Esophagus muscularis mucosa (tissue), 4 donors: ENCODE measurements around the gene RCCD1.

Source experiments
- EP300 ChIP-seq: sonication (generic); formaldehyde crosslinking; IDR thresholded peaks from one replicate; pipeline ENCODE4 v1.6.1; 2017; ENCODE audit warnings: antibody characterized with exemption
- POLR2A ChIP-seq: fragments of 450-650 bp; IDR thresholded peaks from one replicate; pipeline ENCODE4 v1.6.1; 2017; ENCODE audit warnings: antibody characterized with exemption, moderate library complexity, mild to moderate bottlenecking, low read depth
- POLR2AphosphoS5 ChIP-seq, 2 donors: sonication (generic); formaldehyde crosslinking; IDR thresholded peaks; one replicate each; pipeline ENCODE4 v1.6.1; 2017; ENCODE audit warnings: antibody characterized with exemption in 2 of 2
- TF ChIP-seq, protein P1 (sequence below), 3 experiments: fragments of 200-600 bp in 2 of 3; fragments of 450-650 bp in 1 of 3; sonication (generic) in 2 of 3; IDR thresholded peaks; one replicate each; pipeline ENCODE4 v1.5.1; 2017 to 2019; ENCODE audit warnings: antibody characterized with exemption in 3 of 3, mild to moderate bottlenecking in 2 of 3, moderate library complexity in 1 of 3

DNA sequence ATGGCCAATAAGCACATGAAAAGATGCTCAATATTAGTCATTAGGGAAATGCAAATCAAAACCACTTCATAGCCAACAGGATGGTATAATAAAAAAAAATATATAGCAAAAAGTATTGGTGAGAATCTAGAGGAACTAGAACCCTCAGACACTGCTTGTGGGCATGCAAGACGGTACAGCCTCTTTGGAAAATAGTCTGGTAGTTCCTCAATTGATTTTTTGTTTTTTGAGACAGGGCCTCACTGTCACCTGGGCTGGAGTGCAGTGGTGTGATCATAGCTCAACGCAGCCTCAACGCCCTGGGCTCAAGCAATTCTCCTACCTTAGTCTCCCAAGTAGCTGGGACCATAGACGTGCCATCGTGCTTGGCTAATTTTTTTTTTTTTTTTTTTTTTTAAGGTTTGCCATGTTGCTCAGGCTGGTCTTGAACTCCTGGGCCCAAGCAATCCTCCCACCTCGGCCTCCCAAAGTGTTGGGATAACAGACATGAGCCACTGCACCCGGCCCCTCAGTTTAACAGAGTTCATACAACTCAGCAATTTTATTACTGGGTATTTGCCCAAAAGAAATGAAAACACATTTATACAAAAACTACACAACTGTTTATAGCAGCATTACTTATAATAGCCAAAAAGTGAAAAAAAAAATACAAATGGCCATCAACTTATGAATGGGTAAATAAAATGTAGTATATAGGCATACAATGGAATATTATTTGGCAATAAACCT is 34.5 kb downstream of the RCCD1 start:
- TF ChIP-seq EP300 (no peak), POLR2AphosphoS5 (IDR thresholded peaks at IDR 0.05) (no peak), POLR2A (no peak)
- TF ChIP-seq, protein P1, sequence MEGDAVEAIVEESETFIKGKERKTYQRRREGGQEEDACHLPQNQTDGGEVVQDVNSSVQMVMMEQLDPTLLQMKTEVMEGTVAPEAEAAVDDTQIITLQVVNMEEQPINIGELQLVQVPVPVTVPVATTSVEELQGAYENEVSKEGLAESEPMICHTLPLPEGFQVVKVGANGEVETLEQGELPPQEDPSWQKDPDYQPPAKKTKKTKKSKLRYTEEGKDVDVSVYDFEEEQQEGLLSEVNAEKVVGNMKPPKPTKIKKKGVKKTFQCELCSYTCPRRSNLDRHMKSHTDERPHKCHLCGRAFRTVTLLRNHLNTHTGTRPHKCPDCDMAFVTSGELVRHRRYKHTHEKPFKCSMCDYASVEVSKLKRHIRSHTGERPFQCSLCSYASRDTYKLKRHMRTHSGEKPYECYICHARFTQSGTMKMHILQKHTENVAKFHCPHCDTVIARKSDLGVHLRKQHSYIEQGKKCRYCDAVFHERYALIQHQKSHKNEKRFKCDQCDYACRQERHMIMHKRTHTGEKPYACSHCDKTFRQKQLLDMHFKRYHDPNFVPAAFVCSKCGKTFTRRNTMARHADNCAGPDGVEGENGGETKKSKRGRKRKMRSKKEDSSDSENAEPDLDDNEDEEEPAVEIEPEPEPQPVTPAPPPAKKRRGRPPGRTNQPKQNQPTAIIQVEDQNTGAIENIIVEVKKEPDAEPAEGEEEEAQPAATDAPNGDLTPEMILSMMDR (IDR thresholded peaks at IDR 0.05) = no peak
